Uterus (tissue), 2 donors: ENCODE results near the gene THSD4.

Experiments
- CTCF ChIP-seq, 4 experiments: fragments of 200-600 bp in 2 of 4; fragments of 450-650 bp in 2 of 4; sonication (generic) in 2 of 4; IDR thresholded peaks; one replicate each; pipeline ENCODE4 v1.5.1; 2016 to 2019; ENCODE audit warnings: antibody characterized with exemption in 4 of 4, mild to moderate bottlenecking in 2 of 4, moderate library complexity in 1 of 4
- POLR2A ChIP-seq, 2 donors: fragments of 450-650 bp; IDR thresholded peaks; one replicate each; pipeline ENCODE4 v1.6.1; 2016; ENCODE audit warnings: antibody characterized with exemption in 2 of 2, mild to moderate bottlenecking in 1 of 2, moderate library complexity in 1 of 2

- TF ChIP-seq POLR2A (IDR thresholded peaks at IDR 0.05) (no peak), CTCF (IDR thresholded peaks at IDR 0.05) (no peak)
Measured at GRCh38 chr15:71813723-71814470, 698.6 kb downstream of the THSD4 start.
